Stimulated activated memory B cell treated with anti-CD40 and anti-IgM and Interleukin-4, amounts not matched to agents 10 μg/mL and 1 μg/mL and 100 μg/mL, for 72 hours (primary cell): Measurements from ENCODE around the gene P4HA2.

Source experiments
- ATAC-seq: fragments of 150-1000 bp; cut with Tn5 transposase; 2 replicates; pipeline ENCODE4 v1.10.0; 2021
- H3K27ac Mint-ChIP-seq: one replicate; pipeline ENCODE4 v1.8.0; 2022; ENCODE audit warnings: mild to moderate bottlenecking, mixed read lengths
- H3K27me3 Mint-ChIP-seq: one replicate; pipeline ENCODE4 v1.8.0; 2022; ENCODE audit warnings: mixed read lengths
- H3K36me3 Mint-ChIP-seq: one replicate; pipeline ENCODE4 v1.8.0; 2022; ENCODE audit warnings: mixed read lengths
- H3K4me1 Mint-ChIP-seq: one replicate; pipeline ENCODE4 v1.8.0; 2022; ENCODE audit warnings: mixed read lengths
- H3K4me3 Mint-ChIP-seq: one replicate; pipeline ENCODE4 v1.8.0; 2022; ENCODE audit warnings: mild to moderate bottlenecking, moderate library complexity, mixed read lengths
- H3K9me3 Mint-ChIP-seq: one replicate; pipeline ENCODE4 v1.8.0; 2022; ENCODE audit warnings: mixed read lengths

P4HA2 gene

DNA sequence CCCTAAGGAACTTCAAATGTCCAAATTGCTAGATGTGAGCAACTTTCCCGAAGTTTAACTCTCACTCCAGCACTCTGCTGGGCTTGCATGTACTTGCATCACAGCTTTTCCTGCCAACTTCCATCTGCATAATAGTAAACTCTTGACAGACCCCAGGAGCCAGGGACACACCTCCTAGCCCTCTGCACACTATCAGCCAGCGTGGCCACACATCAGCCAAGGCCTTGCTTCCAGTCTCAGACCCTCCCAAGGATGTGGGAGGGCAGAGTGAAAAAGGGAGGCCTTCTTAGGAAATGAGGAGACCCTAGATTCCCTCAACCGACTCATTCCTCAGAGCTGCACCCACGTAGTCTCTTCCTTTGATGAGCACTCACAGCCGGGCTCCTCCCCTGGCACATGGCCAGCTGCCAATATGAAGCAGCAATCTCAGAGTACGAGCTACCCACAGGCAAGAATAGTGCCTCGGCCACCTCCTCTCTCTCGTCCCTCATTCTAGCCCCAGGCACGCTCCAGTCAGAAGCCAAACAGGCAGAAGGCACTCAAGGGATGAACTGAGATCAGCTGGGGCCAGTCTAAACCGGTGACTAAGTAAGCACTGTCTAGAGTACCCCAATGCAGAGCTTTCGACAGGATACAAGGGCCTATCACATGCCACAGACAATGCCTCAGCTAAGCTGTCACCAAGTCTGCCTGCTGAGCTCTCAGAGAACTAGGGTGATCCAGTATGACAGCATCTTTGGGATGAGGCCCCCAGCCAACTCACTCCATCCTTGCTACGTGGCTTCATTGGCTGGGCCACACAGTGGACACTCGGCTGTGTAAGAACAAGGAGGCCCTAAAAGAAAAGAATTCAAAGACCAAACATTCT is 2.3 kb downstream of the P4HA2 start:
- Mint-ChIP-seq H3K36me3 (no peaks in the 10 kb centered on the region), H3K9me3 (no peaks in the 10 kb centered on the region), H3K27ac (no peak overlapping the region), H3K27me3 (peaks cover 27% of the 10 kb centered on the region), H3K4me1 (peaks cover 35% of the 10 kb centered on the region), H3K4me3 (no peak overlapping the region)
- no peak for ATAC-seq

DNA sequence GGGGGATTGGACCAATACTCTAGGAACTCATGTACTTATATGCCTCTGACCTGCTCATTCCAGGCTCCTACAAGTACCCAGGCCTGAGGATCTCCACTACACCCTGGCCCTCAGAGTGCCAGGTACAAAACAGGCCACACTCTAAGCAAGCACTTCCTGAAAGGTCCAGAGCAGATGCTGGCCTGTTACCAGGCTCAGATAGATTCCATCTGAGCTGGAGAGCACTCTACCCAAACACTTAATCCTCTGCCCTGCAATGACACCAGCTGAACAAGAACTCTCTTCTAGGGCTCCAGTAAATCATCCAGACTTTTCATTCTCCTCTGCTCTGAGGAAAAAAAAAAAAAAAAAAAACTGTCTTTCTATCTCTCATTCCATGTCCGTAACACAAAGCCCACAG is 2.9 kb downstream of the P4HA2 start:
- peaks cover 30% of the 10 kb centered on the region for H3K4me1 Mint-ChIP-seq
- no peak overlapping the region for H3K27ac Mint-ChIP-seq
- H3K9me3 Mint-ChIP-seq: no peaks in the 10 kb centered on the region
- peaks cover 27% of the 10 kb centered on the region for H3K27me3 Mint-ChIP-seq
- ATAC-seq: no peak
- no peaks in the 10 kb centered on the region for H3K36me3 Mint-ChIP-seq
- no peak overlapping the region for H3K4me3 Mint-ChIP-seq

DNA sequence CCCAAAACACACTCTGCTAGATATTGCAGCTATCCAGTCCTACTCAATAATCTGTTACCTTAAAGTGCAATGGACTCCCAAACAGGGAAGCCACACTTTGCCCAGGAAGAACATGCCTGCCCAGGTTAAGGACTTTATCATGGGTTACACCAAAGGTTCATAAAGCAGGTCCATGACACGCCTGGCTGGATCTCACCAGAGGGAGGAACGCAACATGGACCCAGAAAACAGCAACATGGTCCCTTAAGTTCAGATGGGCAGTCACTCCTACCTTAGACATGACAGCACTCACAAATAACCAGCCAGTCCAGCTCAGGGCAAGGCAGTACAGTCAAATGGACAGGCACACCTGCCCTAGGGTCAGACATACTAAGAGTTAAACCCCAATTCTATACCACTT is 3.8 kb downstream of the P4HA2 start:
- Mint-ChIP-seq H3K9me3 (no peaks in the 10 kb centered on the region), H3K4me1 (peaks cover 21% of the 10 kb centered on the region), H3K27me3 (peaks cover 20% of the 10 kb centered on the region), H3K4me3 (no peak overlapping the region), H3K36me3 (no peaks in the 10 kb centered on the region), H3K27ac (no peak overlapping the region)
- ATAC-seq: no peak

DNA sequence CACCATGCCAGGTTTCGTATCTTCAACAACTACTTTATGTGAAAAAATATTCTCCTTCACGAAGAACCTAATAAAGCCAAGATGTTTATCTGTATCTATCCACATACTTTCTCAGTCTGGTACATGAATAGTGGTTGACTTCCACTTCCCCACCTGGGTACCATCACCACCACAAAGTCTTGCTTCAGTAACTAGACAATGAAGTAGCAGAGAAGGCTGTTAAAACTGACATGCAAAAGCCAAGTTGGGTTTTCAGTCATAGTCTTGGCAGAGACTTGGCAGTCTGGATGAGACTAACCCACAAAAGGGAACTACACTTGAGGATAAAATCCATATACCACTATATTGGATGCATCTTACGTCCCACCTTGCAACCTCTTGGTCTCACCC is 5.0 kb downstream of the P4HA2 start:
- peak; percentile 92 for ATAC-seq
- H3K27ac Mint-ChIP-seq: peak overlapping the region; percentile 80
- H3K27me3 Mint-ChIP-seq: peaks cover 18% of the 10 kb centered on the region
- no peaks in the 10 kb centered on the region for H3K36me3 Mint-ChIP-seq
- H3K4me1 Mint-ChIP-seq: peaks cover 19% of the 10 kb centered on the region
- H3K4me3 Mint-ChIP-seq: peak overlapping the region; percentile 21
- H3K9me3 Mint-ChIP-seq: no peaks in the 10 kb centered on the region

DNA sequence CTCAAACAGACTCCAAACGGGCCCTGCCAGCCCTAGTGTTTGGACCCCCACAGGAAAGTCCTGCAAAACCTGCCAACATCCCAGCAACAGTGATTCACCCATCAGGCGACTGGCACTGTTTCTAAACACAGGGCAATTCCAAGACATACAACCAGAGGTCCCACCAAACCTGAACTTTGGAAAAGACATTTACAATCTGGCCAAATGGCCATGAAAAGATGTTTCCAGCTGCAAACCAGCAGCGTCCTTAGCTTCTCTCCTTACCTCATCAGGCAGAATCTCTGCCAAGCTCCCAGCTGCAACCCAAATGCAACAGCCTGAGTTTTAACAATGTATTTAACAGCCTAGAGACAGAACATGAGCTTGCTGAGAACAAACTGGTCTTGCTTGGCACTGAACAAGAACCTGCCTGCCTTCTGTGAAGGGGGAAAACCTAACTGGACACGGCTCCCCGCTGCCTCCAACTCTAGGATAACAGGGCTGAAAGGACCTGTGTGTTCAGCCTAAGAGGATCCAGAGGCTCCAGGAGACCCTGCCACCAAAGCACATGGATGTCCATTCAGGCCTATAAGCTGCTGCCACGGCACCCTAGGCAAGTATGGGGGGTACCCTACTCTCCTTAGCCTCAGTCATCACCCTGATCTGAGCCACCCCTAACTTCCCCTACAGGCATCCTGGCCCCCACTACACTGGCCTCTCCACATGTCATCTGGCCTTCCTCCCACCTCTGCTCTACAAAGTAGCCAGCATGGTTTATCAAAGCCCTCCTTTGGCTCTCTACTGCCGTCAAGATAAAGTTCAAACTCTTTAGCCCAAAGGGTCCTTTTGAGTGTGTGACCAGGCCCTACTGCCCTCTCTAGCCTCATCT is 5.6 kb downstream of the P4HA2 start:
- H3K4me1 Mint-ChIP-seq: peaks cover 19% of the 10 kb centered on the region
- H3K36me3 Mint-ChIP-seq: no peaks in the 10 kb centered on the region
- H3K9me3 Mint-ChIP-seq: no peaks in the 10 kb centered on the region
- peak overlapping the region; percentile 21 for H3K4me3 Mint-ChIP-seq
- peak; percentile 48 for ATAC-seq
- peaks cover 15% of the 10 kb centered on the region for H3K27me3 Mint-ChIP-seq
- peak overlapping the region; percentile 80 for H3K27ac Mint-ChIP-seq

DNA sequence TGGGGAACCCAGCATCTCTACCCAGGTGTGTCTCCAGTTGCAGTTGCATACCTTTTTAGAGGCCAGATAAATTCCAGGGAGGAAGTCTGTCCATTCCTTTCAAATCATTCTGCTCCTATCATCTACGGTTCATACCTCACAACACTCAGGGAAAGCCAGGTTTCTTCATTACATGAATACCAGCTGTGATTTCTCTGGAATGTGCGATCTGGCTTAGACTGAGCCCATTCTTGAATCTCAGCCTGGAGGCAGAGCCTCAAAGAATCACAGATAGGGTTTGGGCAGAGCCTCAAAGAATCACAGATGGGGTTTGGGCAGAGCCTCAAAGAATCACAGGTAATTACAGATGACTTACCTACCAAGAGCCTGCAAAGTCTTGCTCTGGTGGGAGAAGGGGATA is 7.2 kb downstream of the P4HA2 start:
- no peak for ATAC-seq
- Mint-ChIP-seq H3K27ac (no peak overlapping the region), H3K36me3 (no peaks in the 10 kb centered on the region), H3K9me3 (no peaks in the 10 kb centered on the region), H3K4me3 (no peak overlapping the region), H3K4me1 (peaks cover 19% of the 10 kb centered on the region), H3K27me3 (peaks cover 5% of the 10 kb centered on the region)

DNA sequence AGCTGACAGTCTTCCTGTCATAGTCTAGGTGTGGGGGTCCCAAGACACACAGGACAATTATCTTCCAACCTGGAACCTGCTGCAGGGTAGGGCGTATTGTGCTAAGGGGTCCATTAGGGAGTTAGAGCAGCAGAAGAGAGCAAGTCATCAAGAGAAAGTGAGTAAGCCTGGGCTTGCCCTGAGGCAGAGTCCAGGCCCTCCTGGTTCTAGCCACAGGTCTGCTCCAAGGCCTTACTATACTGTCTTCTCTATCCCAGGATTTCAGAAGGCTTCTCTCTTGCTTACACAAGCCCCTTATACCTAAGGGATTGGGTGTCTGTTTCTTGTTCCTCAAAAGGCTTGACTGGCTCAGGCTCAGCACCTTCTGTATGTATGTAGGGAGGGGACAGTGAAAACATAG is 7.7 kb downstream of the P4HA2 start:
- no peak overlapping the region for H3K27ac Mint-ChIP-seq
- no peak for ATAC-seq
- no peaks in the 10 kb centered on the region for H3K27me3 Mint-ChIP-seq
- no peaks in the 10 kb centered on the region for H3K36me3 Mint-ChIP-seq
- H3K4me3 Mint-ChIP-seq: no peak overlapping the region
- no peaks in the 10 kb centered on the region for H3K9me3 Mint-ChIP-seq
- peaks cover 19% of the 10 kb centered on the region for H3K4me1 Mint-ChIP-seq

DNA sequence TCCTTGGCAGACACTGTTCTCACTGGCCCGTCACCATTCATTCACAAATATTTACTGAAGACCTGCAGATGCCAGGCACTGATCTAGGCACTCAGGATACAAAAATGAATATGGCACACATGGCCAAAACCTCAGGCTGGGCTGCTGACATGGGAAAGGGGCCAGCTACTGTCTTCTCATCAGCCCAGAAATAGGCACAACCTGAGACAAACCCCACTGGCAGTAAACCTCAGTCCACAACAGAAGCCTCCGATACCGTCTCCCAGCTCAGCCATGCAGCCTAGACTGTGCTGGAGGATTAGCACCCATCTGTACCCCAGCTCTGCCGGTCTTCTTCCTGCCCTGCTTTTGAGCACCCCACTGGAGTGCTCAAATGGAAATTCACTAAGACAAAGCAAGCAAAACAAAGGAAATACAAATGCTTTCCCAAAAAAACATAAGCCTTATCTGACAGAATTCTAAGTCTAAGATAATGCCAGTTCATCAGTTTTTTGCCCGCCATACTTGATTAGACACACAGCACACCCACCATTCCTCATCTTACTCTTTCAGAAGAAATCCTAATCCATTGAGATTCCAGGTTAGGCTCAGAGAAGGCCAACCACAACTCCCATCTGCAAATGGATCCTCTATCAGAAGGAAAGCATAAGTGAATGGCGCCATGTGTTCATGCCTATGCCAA is 8.2 kb downstream of the P4HA2 start:
- no peak for ATAC-seq

DNA sequence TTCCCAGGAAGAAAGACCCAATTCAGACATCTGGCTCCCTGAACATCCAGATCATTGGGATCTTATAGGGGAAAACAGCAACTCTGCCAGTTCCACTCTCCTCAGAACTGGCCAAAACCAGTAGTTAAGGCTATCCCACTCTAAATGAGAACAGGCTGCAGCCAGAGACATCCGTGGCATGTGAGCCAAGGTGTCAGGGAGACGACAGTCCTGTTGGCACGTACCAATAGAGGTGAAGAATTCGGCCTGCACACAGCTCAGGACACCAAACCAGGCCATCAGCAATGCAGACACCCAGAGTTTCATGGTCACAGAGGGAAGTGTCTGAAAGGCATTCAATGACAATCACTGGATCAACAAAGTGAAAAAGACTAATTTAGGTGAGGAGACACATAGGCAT is 9.3 kb downstream of the P4HA2 start:
- Mint-ChIP-seq H3K36me3 (no peaks in the 10 kb centered on the region), H3K27me3 (no peaks in the 10 kb centered on the region), H3K9me3 (no peaks in the 10 kb centered on the region), H3K4me1 (peaks cover 14% of the 10 kb centered on the region), H3K27ac (no peak overlapping the region), H3K4me3 (no peak overlapping the region)
- no peak for ATAC-seq

More for the DNA sequence above, 8.2 kb downstream of the P4HA2 start:
- Mint-ChIP-seq H3K9me3 (no peaks in the 10 kb centered on the region), H3K27me3 (no peaks in the 10 kb centered on the region), H3K4me3 (no peak overlapping the region), H3K36me3 (no peaks in the 10 kb centered on the region), H3K4me1 (peaks cover 19% of the 10 kb centered on the region), H3K27ac (no peak overlapping the region)

DNA sequence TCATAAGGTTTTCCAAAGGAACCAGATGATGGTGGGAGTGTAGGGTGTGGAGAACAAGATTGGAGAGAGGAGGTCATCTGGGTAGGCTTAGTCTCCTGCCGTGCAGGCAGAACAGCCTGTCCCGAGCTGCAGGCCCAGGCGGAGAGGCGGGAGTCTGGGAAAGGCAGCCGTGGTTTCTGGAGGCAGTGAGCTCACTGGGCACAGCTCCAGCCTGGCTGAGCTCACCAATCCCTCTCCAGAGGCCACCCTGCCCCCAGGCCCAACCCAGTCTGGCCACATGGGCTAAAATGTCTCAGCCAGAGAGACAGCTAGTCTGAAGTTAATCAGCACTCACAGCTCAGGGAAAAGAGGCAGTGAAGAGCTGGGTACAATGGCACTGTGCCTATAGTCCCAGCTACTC is 12.3 kb downstream of the P4HA2 start:
- ATAC-seq: no peak
- H3K27ac Mint-ChIP-seq: no peak overlapping the region
- H3K4me3 Mint-ChIP-seq: no peak overlapping the region
- no peaks in the 10 kb centered on the region for H3K9me3 Mint-ChIP-seq
- no peaks in the 10 kb centered on the region for H3K27me3 Mint-ChIP-seq
- no peaks in the 10 kb centered on the region for H3K4me1 Mint-ChIP-seq
- H3K36me3 Mint-ChIP-seq: no peaks in the 10 kb centered on the region

DNA sequence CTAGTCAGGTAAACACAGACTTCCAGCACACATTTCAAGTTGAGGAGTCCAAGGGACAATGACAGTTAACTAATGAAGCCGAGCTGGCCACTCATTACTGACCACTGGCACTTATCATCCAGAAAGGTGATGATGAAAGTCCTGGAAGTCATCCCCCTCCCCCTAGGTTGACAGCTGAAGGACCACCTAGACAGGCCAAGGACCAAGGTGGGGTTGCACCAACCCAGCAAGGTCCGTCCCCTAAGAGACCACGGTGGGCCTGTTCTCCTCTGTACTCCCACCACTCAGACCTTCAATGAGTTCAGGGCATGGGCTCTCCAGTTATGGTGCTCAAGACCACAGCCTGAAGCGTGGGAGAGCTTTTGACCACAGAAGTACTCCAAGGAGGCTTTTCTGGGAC is 13.2 kb downstream of the P4HA2 start:
- H3K27ac Mint-ChIP-seq: no peak overlapping the region
- no peak for ATAC-seq
- H3K4me1 Mint-ChIP-seq: no peaks in the 10 kb centered on the region
- no peaks in the 10 kb centered on the region for H3K36me3 Mint-ChIP-seq
- H3K4me3 Mint-ChIP-seq: no peak overlapping the region
- no peaks in the 10 kb centered on the region for H3K27me3 Mint-ChIP-seq
- no peaks in the 10 kb centered on the region for H3K9me3 Mint-ChIP-seq

DNA sequence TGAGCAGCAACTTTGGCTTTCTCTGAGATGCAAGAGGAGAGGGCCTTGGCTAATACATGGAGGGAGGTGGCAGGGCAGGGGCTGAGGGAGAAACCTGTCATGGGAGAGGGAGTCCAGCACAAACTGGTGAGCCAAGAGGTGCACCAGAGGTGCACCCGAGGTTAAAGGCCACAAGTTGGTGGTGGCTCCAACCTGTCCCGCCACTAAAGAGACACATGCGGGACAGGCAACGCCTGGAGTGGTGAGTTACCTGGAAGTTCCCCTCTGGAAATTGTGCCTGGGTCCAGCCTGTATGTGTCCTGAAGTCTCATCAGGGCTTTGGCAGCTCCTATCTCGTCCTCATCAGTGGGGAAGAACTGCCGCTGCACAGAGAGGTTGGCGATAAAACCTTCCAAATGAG is 14.0 kb downstream of the P4HA2 start:
- Mint-ChIP-seq H3K27me3 (no peaks in the 10 kb centered on the region), H3K4me1 (no peaks in the 10 kb centered on the region), H3K27ac (no peak overlapping the region), H3K36me3 (no peaks in the 10 kb centered on the region), H3K9me3 (no peaks in the 10 kb centered on the region), H3K4me3 (no peak overlapping the region)
- no peak for ATAC-seq

DNA sequence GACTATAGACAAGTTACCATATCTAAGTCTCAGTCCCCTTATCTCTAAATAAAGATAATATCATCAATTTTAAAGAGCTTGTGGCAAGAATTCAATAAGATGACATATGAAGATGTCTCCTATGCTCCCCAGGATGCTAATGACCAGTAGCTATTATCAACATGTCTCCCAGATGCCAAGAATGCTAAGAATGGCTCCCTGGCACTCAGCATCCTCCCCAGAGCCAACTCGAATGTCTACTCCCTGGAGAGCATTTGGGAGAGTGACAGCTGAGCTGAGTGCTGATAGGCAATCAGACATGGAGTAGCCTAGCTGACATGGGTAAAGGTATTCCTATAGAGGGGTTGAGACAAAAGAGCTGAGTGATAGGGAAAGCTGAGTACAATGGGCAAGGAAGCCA is 15.9 kb downstream of the P4HA2 start:
- Mint-ChIP-seq H3K36me3 (peaks cover 11% of the 10 kb centered on the region), H3K9me3 (no peaks in the 10 kb centered on the region), H3K27me3 (no peaks in the 10 kb centered on the region), H3K4me1 (peaks cover 6% of the 10 kb centered on the region), H3K27ac (no peak overlapping the region), H3K4me3 (no peak overlapping the region)
- no peak for ATAC-seq

DNA sequence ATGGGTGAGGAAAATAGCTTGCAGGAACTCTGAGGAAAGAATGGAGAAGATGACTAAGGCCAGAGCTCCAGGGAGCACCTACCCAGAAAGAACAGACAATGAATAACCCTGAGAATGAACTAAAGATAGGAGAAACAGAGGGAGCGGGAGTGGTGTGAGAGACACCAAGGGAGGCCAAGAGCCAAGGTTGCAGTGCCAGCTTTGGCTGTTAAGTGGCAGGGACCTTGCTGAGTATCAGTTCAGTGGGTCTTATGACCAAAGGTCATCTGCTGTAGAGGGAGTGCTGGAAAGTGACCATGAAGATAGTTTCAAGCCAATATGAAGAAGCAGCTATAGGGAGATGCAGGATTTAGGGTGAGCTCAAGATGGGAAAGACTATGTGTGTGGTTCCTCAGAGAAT is 16.7 kb downstream of the P4HA2 start:
- H3K27ac Mint-ChIP-seq: no peak overlapping the region

DNA sequence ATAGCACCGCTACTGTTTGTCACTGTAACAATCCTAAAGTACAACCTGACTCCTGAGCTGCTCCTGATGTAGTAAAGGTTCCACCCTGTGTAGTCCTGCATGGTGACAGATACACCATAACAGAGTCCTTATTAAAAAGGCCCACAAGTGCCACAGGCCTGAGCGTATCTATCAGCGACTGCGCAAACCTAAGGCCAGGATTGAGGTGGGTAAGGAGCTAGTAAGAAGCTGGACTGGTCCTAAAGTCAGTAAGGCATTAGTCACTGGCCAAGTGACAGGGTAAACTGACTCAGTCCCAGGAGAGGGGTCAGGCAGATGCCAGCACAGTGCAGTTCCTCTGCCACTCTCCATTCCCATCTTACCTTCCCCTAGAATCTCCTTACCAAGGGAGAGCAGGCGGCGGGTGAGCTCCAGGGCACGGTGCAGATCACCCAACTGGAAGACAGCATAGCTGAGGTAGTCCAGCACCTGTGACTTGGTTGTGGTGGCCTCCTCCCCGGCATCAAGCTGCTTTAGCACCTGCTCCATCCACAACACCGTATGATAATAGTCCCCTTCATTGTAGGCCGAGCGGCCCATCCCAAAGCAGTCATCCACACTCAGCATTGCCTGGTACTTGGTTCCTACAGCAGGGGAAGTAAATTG is 17.6 kb downstream of the P4HA2 start:
- Mint-ChIP-seq H3K27ac (no peak overlapping the region), H3K4me3 (no peak overlapping the region), H3K9me3 (no peaks in the 10 kb centered on the region), H3K4me1 (peaks cover 14% of the 10 kb centered on the region), H3K36me3 (peaks cover 16% of the 10 kb centered on the region), H3K27me3 (no peaks in the 10 kb centered on the region)
- no peak for ATAC-seq

More for the DNA sequence above, 16.7 kb downstream of the P4HA2 start:
- H3K27me3 Mint-ChIP-seq: no peaks in the 10 kb centered on the region
- peaks cover 11% of the 10 kb centered on the region for H3K36me3 Mint-ChIP-seq
- no peak overlapping the region for H3K4me3 Mint-ChIP-seq
- ATAC-seq: no peak
- H3K9me3 Mint-ChIP-seq: no peaks in the 10 kb centered on the region
- peaks cover 6% of the 10 kb centered on the region for H3K4me1 Mint-ChIP-seq
